ENCODE data around the gene OARD1.

- TF ChIP-seq EZH2 (IDR thresholded peaks at IDR 0.05; ENCODE audit: insufficient read depth, poor library complexity, severe bottlenecking) (no peak), EZH2phosphoT487 (IDR thresholded peaks at IDR 0.05; ENCODE audit: insufficient read depth, low read depth) (no peak)
These were observed 13.0 kb upstream of the OARD1 start for GRCh38 chr6:41085182-41085581.

All from GM23248 (cell line).